Activated naive CD8-positive, alpha-beta T cell (primary cell): Measurements from ENCODE around the gene CASKIN1.

ENCODE experiments used
- H3K27ac Mint-ChIP-seq: one replicate; pipeline ENCODE4 v1.8.0; 2021; ENCODE audit warnings: mixed read lengths
- H3K27me3 Mint-ChIP-seq: one replicate; pipeline ENCODE4 v1.8.0; 2021; ENCODE audit warnings: mixed read lengths
- H3K36me3 Mint-ChIP-seq: one replicate; pipeline ENCODE4 v1.8.0; 2021; ENCODE audit warnings: mixed read lengths
- H3K4me1 Mint-ChIP-seq: one replicate; pipeline ENCODE4 v1.8.0; 2021; ENCODE audit warnings: low read depth, mixed read lengths
- H3K4me3 Mint-ChIP-seq: one replicate; pipeline ENCODE4 v1.8.0; 2021; ENCODE audit warnings: mild to moderate bottlenecking, mixed read lengths
- H3K9me3 Mint-ChIP-seq: one replicate; pipeline ENCODE4 v1.8.0; 2021; ENCODE audit warnings: low read depth, mixed read lengths

Gene CASKIN1

DNA sequence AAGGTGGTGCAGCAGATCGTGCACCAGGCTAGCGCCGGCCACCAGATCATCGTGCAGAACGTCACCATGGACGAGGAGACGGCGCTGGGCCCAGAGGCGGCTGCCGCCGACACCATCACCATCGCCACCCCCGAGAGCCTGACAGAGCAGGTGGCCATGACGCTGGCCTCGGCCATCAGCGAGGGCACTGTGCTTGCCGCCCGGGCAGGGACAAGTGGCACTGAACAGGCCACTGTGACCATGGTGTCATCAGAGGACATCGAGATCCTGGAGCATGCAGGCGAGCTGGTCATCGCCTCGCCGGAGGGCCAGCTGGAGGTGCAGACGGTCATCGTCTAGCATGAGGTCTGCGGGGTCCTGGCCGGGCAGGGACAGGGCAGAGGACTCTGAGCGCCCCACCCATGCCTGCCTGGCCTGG, 38.8 kb upstream of the CASKIN1 start:
- H3K4me1 Mint-ChIP-seq, result no peaks in the 10 kb centered on the region
- H3K4me3 Mint-ChIP-seq, result no peak overlapping the region
- no peak overlapping the region for H3K27ac Mint-ChIP-seq
- H3K9me3 Mint-ChIP-seq, result no peaks in the 10 kb centered on the region
- H3K27me3 Mint-ChIP-seq, result no peaks in the 10 kb centered on the region
- H3K36me3 Mint-ChIP-seq, result no peaks in the 10 kb centered on the region

DNA sequence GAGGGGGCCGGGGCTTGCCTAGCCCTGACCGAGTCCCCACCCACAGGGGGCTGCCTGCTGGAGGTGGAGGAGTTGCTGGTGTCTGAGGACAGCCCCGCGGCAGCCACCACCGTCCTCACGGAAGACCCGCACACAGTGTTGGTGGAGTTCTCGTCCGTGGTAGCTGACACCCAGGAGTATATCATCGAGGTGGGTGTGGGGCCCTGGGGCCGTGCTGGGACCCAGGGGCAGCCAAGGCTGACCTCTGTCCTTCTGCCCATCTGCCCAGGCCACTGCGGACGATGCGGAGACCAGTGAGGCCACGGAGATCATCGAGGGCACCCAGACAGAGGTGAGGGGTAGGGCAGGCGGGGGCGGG, 38.4 kb upstream of the CASKIN1 start:
- Mint-ChIP-seq H3K27ac (no peak overlapping the region), H3K36me3 (no peaks in the 10 kb centered on the region), H3K27me3 (no peaks in the 10 kb centered on the region), H3K4me3 (no peak overlapping the region), H3K4me1 (no peaks in the 10 kb centered on the region), H3K9me3 (no peaks in the 10 kb centered on the region)

DNA sequence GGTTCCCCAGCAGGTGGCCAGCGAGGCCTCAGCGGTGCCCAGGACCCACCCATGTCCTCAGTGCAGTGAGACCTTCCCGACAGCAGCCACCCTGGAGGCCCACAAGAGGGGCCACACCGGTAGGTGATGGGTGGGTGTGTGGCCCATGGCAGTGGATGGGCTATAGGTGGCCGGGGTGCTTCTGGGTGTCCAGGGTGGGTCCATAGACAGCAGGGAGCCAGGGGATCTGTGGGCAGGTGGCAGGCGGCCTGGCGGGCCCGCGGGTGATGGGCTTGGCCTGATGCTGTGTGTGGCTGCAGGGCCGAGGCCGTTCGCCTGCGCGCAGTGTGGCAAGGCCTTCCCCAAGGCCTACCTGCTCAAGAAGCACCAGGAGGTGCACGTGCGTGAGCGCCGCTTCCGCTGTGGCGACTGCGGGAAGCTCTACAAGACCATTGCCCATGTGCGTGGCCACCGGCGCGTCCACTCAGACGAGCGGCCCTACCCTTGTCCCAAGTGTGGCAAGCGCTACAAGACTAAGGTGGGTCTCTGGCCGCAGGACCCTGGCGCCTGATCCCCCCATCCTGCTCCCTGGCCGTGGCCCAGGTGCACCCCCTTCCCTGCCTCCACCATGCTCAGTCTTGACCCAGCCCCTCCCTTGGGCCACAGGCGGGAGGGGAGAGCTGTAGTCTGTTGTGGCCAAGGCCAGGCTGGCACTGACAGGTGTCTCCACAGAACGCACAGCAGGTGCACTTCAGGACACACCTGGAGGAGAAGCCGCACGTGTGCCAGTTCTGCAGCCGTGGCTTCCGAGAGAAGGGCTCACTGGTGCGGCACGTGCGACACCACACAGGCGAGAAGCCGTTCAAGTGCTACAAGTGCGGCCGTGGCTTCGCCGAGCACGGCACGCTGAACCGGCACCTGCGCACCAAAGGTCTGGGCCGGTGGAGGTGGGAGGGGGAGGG, 37.7 kb upstream of the CASKIN1 start:
- Mint-ChIP-seq H3K9me3 (no peaks in the 10 kb centered on the region), H3K36me3 (no peaks in the 10 kb centered on the region), H3K4me3 (no peak overlapping the region), H3K27ac (no peak overlapping the region), H3K27me3 (no peaks in the 10 kb centered on the region), H3K4me1 (no peaks in the 10 kb centered on the region)

DNA sequence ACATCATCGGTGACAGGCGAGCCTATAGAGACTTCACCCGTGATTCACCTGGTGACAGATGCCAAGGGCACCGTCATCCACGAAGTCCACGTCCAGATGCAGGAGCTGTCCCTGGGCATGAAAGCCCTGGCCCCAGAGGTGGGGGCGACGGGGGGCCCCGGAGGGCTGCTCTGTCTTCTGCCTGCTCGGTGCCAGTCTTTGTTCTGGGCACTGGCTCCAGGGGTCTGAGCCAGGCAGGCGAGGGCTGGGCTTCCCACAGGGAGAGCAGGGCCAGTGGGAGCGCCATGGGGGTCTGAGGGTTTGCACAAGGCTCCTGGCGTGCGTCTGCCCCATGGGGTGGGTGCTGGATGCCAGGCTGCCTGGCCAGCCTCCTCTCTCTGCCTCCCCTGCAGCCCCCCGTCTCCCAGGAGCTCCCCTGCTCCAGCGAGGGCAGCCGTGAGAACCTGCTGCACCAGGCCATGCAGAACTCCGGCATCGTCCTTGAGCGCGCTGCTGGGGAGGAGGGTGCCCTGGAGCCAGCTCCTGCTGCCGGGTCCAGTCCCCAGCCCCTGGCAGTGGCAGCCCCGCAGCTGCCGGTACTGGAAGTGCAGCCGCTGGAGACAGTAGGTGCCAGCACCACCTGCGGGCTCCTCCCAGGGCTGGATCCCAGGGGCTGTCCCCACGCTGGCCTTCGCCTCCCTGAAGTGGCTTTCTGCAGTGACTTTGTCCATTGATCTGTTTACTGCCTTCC, 36.8 kb upstream of the CASKIN1 start:
- no peaks in the 10 kb centered on the region for H3K36me3 Mint-ChIP-seq
- H3K4me3 Mint-ChIP-seq, result no peak overlapping the region
- no peaks in the 10 kb centered on the region for H3K9me3 Mint-ChIP-seq
- H3K27ac Mint-ChIP-seq, result no peak overlapping the region
- no peaks in the 10 kb centered on the region for H3K27me3 Mint-ChIP-seq
- no peaks in the 10 kb centered on the region for H3K4me1 Mint-ChIP-seq

DNA sequence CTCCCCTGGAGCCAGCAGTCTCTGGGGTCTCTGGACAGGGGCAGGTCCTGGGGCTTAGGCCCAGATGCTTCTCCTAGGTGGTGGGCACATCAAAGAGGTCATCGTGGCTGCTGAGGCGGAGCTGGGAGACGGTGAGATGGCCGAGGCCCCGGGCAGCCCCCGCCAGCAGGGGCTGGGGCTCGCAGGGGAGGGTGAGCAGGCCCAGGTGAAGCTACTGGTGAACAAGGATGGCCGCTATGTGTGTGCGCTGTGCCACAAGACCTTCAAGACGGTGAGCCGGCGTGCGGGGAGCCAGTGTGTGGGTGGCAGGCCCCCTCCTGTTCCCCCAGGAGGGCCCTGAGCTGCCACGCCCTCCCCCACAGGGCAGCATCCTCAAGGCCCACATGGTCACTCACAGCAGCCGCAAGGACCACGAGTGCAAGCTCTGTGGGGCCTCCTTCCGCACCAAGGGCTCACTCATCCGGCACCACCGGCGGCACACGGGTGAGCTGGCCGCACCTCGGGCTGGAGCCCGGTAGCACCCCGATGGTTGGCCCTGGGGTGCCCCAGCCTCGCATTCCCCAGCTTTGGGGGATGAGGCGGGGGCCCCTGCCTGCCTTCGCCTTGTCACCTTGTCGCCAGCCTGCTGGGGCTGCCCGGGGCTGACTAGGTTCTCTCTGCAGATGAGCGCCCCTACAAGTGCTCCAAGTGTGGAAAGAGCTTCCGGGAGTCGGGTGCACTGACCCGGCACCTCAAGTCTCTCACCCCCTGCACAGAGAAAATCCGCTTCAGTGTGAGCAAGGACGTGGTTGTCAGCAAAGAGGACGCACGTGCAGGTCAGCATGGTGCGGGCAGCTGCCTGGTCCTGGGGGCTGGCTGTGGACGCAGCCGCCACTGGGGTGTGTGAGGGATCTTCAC, 35.9 kb upstream of the CASKIN1 start:
- Mint-ChIP-seq H3K27me3 (no peaks in the 10 kb centered on the region), H3K9me3 (no peaks in the 10 kb centered on the region), H3K4me1 (no peaks in the 10 kb centered on the region), H3K27ac (no peak overlapping the region), H3K4me3 (no peak overlapping the region), H3K36me3 (no peaks in the 10 kb centered on the region)

DNA sequence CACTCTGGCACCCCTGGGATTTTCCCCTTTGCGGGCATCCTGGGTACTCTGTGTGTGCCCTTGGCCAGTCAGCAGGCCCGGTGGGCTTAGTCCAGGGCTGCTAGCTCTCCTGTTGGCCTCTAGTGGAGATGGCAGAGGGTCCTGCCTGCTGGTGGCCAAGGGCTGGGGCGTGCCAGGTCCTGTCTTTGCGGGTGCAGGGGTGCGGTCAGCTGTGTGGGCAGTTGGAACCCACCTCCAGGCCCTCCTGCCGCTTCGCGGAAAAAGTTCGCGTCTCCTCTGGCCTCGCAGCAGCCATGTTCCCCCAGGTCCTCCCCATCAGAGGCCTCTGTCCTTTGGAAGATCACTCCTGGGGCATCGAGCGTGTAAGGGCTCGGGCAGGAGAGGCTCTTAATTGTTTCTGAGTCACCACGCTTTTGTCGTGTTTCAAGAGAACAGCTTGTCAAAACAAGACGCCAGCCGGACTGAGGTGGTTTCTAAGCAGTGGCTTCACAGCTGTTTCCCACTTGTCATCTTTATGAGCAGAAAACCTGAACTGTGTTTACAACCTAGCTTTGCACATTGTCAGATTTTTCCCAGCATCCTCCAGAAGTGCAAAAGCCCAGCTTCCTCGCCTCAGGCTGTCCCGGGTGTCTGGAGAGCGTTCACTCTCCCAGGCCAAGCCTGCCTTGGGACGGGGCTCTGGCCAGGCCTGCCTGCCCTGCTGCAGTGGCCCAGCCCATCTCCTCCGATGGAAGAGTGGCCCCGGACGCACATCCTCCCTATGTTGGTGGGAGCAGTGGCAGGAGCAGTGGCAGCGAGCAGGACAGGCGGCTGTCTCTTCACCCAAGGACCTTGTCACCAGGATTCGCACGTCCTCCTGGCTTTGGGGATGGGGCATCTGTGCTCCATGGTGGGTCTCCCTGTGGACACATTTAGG, 34.9 kb upstream of the CASKIN1 start:
- Mint-ChIP-seq H3K27me3 (no peaks in the 10 kb centered on the region), H3K27ac (no peak overlapping the region), H3K4me1 (no peaks in the 10 kb centered on the region), H3K4me3 (no peak overlapping the region), H3K9me3 (no peaks in the 10 kb centered on the region), H3K36me3 (no peaks in the 10 kb centered on the region)

DNA sequence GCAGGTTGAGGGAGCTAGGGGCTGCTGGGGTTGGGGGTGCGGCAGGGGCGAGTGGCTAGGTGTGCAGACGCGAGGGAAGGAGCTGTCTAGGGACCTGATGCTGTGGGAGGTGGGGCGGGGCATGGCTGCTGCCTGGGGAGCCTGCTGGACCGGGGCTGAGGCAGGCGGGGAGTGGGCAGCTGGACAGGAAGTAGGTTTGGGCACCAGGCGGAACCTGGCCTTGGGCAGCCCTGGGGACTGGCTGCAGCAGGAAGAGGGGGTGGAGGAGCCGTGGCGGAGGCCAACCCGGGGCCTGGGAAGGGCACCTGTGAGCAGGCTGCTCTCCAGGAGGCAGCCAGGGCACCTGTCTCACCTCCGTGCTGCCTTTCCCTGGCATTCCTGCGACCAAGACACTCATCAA, 34.0 kb upstream of the CASKIN1 start:
- H3K4me1 Mint-ChIP-seq, result peaks cover 5% of the 10 kb centered on the region
- H3K4me3 Mint-ChIP-seq, result no peak overlapping the region
- H3K36me3 Mint-ChIP-seq, result no peaks in the 10 kb centered on the region
- H3K9me3 Mint-ChIP-seq, result no peaks in the 10 kb centered on the region
- no peak overlapping the region for H3K27ac Mint-ChIP-seq
- no peaks in the 10 kb centered on the region for H3K27me3 Mint-ChIP-seq

DNA sequence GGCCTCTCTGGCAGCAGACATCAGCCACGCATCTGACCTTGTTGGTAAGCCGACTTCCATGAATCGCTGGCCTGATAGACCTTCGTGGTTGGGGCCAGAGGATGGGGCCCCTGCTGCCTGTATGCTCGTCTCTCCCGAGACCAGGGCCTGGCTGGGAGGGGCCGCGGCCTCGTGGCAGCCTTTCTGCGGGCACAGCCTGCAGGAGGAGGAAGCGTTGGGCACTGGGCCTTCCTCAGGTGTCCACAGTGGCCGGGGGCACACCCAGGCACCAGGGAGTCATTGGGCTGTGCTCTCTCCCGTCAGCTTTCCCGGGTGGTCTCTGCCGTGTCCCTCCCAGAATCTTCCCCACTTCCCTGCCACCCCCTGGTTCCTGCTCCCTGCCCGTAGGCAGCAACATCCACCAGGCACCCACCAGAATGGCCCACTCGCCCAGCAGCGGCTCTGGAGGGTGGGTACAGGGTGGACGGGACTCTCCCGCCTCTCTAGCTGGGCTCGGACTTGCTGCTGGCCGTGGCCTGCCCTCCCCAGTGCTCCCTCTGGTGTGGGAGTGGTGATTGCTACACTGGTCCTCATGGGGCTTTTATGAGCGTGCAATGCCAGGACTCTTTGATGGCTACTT, 33.3 kb upstream of the CASKIN1 start:
- Mint-ChIP-seq H3K4me3 (no peak overlapping the region), H3K36me3 (no peaks in the 10 kb centered on the region), H3K27me3 (no peaks in the 10 kb centered on the region), H3K4me1 (peaks cover 7% of the 10 kb centered on the region), H3K27ac (no peak overlapping the region), H3K9me3 (no peaks in the 10 kb centered on the region)

DNA sequence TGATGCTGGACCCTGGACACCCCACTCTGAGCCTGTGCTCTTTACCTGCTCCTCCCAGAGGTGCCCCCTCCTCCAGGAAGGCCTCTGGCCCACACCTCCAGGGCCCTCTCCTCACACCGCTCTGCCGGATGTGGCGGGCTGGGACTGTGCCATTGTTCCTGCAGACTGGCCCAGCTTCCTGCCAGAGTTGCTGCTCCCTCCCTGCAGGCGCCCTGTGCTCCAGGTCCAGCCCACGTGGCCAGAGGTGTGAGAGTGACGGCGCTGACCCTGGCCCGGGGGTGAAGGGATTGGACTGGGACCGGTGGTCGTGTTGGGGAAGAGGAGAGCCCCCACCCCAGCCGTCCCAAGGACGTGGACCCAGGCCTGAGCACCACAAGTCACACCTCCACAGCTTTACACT, 32.7 kb upstream of the CASKIN1 start:
- no peak overlapping the region for H3K27ac Mint-ChIP-seq
- no peaks in the 10 kb centered on the region for H3K9me3 Mint-ChIP-seq

DNA sequence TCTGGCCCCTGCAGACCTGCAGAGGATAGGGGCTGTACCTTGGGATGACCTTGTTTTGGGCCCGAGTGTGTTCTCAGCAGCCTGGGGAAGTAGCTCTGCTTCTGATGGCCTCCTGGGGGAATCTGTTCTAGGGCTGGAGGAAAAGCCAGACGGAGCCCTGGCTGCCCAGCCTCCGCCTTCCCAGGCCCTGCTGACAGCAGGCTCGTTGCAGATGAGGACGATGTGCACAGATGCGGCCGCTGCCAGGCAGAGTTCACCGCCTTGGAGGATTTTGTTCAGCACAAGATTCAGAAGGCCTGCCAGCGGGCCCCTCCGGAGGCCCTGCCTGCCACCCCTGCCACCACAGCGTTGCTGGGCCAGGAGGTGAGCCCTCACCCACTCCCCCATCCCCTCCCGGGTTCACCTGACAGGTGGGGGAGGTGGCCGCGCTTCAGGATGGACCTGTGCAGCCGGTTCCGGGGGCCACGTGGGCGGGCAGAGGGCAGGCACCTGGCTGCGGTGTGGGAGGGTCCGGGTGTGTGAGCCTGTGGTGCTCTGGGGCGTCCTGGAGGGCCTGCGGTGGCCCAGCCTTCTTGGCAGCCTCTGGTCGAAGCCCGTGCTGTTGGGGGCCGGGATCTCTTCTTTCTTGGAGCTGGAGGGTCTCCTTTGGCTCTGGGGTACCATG, 31.9 kb upstream of the CASKIN1 start:
- H3K27ac Mint-ChIP-seq, result no peak overlapping the region
- no peaks in the 10 kb centered on the region for H3K9me3 Mint-ChIP-seq
- no peaks in the 10 kb centered on the region for H3K27me3 Mint-ChIP-seq
- no peak overlapping the region for H3K4me3 Mint-ChIP-seq
- H3K4me1 Mint-ChIP-seq, result peaks cover 12% of the 10 kb centered on the region
- no peaks in the 10 kb centered on the region for H3K36me3 Mint-ChIP-seq

More for the DNA sequence above, 32.7 kb upstream of the CASKIN1 start:
- Mint-ChIP-seq H3K4me3 (no peak overlapping the region), H3K27me3 (no peaks in the 10 kb centered on the region), H3K36me3 (no peaks in the 10 kb centered on the region), H3K4me1 (peaks cover 11% of the 10 kb centered on the region)

DNA sequence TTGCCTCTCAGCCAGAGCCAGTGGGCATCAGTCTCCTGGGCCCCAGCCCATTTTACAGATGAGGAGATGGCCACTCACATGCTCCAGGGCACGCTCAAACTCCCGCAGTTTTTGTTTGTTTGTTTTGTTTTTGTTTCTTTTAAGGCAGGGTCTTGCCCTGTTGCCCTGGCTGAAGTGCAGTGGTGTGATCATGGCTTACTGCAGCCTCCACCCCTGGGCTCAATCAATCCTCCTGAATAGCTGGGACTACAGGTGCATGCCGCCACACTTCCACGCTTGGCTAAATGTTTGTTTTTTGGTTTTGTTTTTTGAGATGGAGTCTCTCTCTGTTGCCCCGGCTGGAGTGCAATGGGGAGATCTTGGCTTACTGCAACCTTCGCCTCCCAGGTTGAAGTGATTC, 30.5 kb upstream of the CASKIN1 start:
- peaks cover 12% of the 10 kb centered on the region for H3K4me1 Mint-ChIP-seq
- H3K4me3 Mint-ChIP-seq, result no peak overlapping the region
- H3K9me3 Mint-ChIP-seq, result no peaks in the 10 kb centered on the region
- no peak overlapping the region for H3K27ac Mint-ChIP-seq
- no peaks in the 10 kb centered on the region for H3K36me3 Mint-ChIP-seq
- no peaks in the 10 kb centered on the region for H3K27me3 Mint-ChIP-seq

DNA sequence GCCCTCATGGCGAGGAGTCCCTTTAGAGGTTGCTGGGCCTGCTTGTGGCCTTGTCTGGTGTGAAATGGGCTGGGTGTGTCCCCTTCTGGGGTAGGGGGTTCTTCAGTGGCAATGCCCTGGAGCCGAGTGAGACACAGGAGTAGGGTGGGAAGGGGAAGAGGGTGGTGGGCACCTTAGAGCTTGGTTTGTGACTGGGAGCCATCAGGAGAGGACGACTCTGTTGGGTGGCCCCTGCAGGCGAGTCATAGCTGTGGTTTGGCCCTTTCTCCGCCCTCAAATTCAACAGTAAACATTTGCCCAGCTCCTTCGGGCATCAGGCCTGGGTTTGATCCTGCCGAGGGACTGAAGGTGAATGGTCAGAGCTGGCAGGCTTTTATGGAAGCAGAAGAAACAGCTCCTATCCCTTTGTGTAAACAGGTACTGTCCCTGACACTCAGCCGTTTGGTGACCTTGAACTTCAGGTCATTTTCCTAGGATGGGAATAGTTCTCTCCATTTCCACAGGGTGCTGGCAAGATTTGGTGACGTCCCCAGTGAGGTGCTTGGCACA, 29.9 kb upstream of the CASKIN1 start:
- H3K9me3 Mint-ChIP-seq, result no peaks in the 10 kb centered on the region
- peaks cover 12% of the 10 kb centered on the region for H3K4me1 Mint-ChIP-seq
- no peak overlapping the region for H3K27ac Mint-ChIP-seq
- no peaks in the 10 kb centered on the region for H3K27me3 Mint-ChIP-seq
- H3K4me3 Mint-ChIP-seq, result peak overlapping the region; percentile 40
- H3K36me3 Mint-ChIP-seq, result no peaks in the 10 kb centered on the region

DNA sequence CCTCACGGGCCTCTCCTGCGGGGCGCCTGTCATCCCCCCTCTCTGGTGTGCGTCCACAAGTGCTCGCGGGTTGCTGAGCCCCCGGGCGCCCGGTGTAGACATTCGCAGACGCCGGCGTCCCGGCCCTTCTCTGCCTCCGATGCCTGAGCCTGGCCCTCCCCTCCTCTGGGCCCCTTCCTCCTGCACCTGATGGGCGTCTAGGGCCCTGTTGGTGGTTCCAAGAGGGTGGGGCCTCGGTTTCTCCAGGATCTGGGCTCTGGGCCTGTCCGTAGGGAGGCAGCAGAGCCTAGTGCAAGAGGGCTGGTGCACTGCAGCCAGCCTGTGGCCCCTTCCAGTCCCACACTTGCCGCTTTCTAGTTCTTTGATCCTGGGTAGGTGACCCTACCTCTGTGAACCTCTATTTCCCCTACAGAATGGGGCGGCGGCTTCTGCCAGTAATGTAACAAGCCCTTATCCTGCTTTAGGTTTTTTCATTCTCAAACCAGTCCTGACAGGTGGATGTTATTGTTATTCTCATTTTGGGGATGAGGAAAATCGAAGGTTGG, 27.6 kb upstream of the CASKIN1 start:
- Mint-ChIP-seq H3K4me3 (peak overlapping the region; percentile 87), H3K4me1 (peaks cover 12% of the 10 kb centered on the region), H3K27ac (peak overlapping the region; percentile 10), H3K9me3 (no peaks in the 10 kb centered on the region), H3K27me3 (no peaks in the 10 kb centered on the region), H3K36me3 (no peaks in the 10 kb centered on the region)
